HG03460 (cell line): ENCODE results near the gene PCDHA2.
"Not testable (repeated sequence)": the region's sequence is repeated elsewhere in the genome, so short reads cannot be mapped to it uniquely, and the experiment has no call there.

Experiments used
- ATAC-seq: cut with Tn5 transposase; IDR thresholded peaks from one replicate; pipeline ENCODE4 v1.9.1; 2021; ENCODE audit not compliant: unreplicated experiment

PCDHA2 gene

GRCh38 chr5:140794595-140795258 lies at the start of gene PCDHA2:
PCDHA2 (plus strand) TSS chr5:140794852.
- ATAC-seq, result no peak

DNA sequence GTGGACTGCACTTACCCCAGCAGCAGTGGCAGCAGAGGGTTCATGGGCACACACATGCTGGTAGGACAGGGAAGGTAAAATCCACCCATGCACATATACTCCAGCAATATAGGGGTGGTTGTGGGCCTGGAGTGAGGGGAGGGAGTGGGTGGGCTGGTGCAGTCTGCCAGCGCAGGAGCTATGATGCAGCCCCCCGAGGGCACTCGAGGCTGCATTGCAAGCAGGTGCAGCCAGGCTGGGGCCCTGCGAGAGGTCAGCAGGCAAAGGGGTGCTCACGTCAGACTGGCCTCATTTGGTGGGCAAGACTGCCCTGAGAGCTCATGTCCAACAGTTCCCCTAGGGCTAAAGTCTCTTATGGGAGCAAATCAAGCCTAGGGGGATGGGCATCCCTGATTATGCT lies 41.1 kb upstream of the PCDHA2 start:
- no peak for ATAC-seq

DNA sequence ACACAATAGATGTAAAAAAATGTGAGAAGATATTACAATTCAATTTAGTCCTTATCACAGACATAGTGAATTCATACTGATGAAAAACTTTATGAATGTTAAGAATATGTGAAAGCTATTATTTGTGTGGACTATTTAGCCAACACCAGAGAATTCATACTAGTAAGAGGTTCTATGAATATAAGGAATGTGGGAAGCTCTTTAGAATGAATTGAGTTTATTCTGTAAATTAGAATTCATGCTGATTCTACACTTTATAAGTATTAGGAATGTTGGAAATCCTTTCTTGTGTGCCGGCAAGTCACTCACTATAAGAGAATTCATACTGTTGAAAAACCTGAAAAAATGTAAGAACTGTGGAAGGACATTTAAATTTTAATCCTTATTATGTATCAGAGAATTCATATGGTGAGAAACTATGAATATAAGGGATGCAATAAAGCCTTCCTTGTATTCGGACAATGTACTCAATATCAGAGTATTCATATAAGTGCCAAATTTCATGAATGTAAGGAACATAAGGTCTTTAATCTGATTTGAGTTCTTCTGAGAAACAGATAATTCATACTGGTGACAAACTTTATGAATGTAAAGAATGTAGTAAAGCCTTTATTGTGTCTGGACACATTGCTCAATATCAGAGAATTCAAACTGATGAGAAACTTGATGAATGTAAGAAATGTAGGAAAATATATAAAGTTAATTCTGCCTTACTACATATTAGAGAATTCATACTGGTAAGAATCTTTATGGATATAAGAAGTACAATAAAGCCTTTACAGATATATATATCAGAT lies 30.3 kb upstream of the PCDHA2 start:
- ATAC-seq, result no peak

- no peak for ATAC-seq
Observed at GRCh38 chr5:140767444-140767843, 27.2 kb upstream of the PCDHA2 start.

- no peak for ATAC-seq
Observed at GRCh38 chr5:140780512-140780911, 14.1 kb upstream of the PCDHA2 start.

DNA sequence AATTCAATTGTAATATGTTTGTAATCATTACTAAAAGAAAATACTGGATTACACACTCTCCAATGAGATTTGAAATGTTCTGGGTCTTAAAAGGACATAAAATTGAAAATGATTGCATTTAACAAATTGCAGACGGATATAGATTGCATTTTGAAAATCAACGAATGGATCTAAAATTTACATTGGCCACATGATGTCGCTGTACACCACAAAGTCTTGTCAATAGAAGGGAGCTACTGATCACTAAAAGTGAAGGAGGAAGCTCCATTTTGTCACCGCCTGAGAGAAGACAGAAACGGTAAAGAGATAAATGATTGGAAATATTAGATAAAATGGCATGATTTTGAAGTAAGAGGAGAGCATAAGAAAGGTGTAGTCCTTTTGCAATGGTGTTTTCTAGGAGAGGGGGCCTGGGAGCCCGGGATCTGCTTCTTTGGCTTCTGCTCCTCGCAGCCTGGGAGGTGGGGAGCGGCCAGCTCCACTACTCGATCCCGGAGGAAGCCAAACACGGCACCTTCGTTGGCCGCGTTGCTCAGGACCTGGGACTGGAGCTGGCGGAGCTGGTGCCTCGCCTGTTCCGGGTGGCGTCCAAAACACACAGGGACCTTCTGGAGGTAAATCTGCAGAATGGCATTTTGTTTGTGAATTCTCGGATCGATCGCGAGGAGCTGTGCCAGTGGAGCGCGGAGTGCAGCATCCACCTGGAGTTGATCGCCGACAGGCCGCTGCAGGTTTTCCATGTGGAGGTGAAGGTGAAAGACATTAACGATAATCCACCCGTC lies 8.6 kb upstream of the PCDHA2 start, which contains the start of gene PCDHA1:
Gene PCDHA1 (plus strand): TSS at position 236 of the 782 bp plus-strand sequence.
- no peak for ATAC-seq

GRCh38 chr5:140787422-140787821 lies 7.2 kb upstream of the PCDHA2 start:
- ATAC-seq, result not testable (repeated sequence)

DNA sequence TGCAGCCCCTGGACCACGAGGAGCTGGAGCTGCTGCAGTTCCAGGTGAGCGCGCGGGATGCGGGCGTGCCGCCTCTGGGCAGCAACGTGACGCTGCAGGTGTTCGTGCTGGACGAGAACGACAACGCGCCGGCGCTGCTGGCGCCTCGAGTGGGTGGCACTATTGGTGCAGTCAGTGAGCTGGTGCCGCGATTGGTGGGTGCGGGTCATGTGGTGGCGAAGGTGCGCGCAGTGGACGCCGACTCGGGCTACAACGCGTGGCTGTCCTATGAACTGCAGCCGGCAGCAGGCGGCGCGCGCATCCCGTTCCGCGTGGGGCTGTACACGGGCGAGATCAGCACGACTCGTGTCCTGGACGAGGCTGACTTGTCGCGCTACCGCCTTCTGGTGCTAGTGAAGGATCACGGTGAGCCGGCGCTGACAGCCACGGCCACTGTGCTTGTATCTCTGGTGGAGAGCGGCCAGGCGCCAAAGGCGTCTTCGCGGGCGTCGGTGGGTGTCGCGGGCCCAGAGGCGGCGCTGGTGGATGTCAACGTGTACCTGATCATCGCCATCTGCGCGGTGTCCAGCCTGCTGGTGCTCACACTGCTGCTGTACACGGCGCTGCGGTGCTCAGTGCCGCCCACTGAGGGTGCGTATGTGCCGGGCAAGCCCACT lies 6.7 kb upstream of the PCDHA2 start:
- not testable (repeated sequence) for ATAC-seq

GRCh38 chr5:140791089-140791488 lies 3.6 kb upstream of the PCDHA2 start:
- no peak for ATAC-seq

DNA sequence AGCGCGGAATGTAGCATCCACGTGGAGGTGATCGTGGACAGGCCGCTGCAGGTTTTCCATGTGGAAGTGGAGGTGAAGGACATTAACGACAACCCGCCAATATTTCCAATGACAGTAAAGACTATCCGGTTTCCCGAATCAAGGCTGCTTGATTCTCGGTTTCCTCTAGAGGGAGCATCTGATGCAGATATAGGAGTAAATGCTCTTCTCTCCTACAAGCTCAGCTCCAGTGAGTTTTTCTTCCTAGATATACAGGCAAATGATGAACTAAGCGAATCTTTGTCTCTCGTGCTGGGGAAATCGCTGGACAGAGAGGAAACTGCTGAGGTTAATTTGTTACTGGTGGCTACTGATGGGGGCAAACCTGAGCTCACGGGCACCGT lies 598 bp downstream of the PCDHA2 start:
- no peak for ATAC-seq

DNA sequence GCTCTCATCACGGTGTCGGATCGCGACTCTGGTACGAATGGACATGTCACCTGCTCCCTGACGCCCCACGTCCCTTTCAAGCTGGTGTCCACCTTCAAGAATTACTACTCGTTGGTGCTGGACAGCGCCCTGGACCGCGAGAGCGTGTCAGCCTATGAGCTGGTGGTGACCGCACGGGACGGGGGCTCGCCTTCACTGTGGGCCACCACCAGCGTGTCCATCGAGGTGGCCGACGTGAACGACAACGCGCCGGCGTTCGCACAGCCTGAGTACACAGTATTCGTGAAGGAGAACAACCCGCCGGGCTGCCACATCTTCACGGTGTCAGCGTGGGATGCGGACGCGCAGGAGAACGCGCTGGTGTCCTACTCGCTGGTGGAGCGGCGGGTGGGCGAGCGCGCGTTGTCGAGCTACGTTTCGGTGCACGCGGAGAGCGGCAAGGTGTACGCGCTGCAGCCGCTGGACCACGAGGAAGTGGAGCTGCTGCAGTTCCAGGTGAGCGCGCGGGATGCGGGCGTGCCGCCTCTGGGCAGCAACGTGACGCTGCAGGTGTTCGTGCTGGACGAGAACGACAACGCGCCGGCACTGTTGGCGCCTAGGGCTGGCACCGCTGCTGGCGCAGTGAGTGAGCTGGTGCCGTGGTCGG lies 1.5 kb downstream of the PCDHA2 start:
- not testable (repeated sequence) for ATAC-seq

DNA sequence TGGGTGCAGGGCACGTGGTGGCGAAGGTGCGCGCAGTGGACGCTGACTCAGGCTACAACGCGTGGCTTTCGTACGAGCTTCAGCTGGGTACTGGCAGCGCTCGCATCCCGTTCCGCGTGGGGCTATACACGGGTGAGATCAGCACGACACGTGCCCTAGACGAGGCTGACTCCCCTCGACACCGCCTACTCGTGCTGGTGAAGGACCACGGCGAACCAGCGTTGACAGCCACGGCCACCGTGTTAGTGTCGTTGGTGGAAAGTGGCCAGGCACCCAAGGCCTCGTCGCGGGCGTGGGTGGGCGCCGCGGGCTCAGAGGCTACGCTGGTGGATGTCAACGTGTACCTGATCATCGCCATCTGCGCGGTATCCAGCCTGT lies 2.1 kb downstream of the PCDHA2 start:
- ATAC-seq, result no peak

- ATAC-seq, result no peak
Observed at GRCh38 chr5:140800816-140801493, 6.3 kb downstream of the PCDHA2 start, which contains the start of gene PCDHA3. PCDHA3 (plus strand) TSS chr5:140801057.

DNA sequence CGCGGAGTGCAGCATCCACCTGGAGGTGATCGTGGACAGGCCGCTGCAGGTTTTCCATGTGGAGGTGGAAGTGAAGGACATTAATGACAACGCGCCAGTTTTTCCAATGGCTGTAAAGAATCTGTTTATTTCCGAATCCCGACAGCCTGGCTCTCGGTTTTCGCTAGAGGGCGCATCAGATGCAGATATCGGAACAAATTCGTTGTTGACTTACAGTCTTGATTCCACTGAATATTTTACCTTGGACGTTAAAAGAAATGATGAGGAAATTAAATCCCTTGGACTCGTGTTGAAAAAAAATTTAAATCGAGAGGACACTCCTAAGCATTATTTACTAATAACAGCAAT lies 6.8 kb downstream of the PCDHA2 start:
- no peak for ATAC-seq

- not testable (repeated sequence) for ATAC-seq
Observed at GRCh38 chr5:140802381-140802780, 7.7 kb downstream of the PCDHA2 start.

DNA sequence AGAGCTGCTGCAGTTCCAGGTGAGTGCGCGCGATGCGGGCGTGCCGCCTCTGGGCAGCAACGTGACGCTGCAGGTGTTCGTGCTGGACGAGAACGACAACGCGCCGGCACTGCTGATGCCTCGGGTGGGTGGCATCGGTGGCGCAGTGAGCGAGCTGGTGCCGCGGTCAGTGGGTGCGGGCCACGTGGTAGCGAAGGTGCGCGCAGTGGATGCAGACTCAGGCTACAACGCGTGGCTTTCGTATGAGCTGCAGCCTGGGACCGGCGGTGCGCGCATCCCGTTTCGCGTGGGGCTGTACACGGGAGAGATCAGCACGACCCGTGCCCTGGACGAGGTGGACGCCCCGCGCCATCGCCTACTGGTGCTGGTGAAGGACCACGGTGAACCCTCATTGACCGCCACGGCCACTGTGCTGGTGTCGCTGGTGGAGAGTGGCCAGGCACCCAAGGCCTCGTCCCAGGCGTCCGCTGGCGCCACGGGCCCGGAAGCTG lies 8.2 kb downstream of the PCDHA2 start:
- no peak for ATAC-seq

GRCh38 chr5:140806834-140807775 lies 12.5 kb downstream of the PCDHA2 start, which contains the start of gene PCDHA4:
PCDHA4 (plus strand) TSS chr5:140807068.
- ATAC-seq, result no peak

DNA sequence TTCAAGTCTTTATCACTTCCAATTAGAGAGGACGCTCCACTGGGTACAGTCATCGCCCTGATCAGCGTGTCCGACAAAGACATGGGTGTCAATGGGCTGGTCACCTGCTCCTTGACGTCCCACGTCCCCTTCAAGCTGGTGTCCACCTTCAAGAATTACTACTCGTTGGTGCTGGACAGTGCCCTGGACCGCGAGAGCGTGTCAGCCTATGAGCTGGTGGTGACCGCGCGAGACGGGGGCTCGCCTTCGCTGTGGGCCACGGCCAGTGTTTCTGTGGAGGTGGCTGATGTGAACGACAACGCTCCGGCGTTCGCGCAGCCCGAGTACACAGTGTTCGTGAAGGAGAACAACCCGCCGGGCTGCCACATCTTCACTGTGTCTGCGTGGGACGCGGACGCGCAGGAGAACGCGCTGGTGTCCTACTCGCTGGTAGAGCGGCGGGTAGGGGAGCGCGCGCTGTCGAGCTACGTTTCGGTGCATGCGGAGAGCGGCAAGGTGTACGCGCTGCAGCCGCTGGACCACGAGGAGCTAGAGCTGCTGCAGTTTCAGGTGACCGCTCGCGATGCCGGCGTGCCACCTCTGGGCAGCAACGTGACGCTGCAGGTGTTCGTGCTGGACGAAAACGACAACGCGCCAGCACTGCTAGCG lies 13.7 kb downstream of the PCDHA2 start:
- not testable (repeated sequence) for ATAC-seq
